Liver (tissue), 9 donors: Measurements from ENCODE around the gene SEMA6B. TPM values are rescaled to one million over a fixed set of nuclear protein-coding genes. Genes with fewer than 3 reads are reported as not detected.
A peak's percentile ranks its signal among the peaks of the same experiment; 100 is the strongest.

Experiments
- DNase-seq: peaks from one replicate; pipeline ENCODE4 v3.0.0-alpha.2; 2017; ENCODE audit warnings: low spot score
- H3K27ac ChIP-seq, 2 donors: one replicate each; pipeline ENCODE4 v1.7.0; 2013; ENCODE audit warnings: inconsistent platforms in 2 of 2, low read length in 2 of 2, control low read depth in 1 of 2, low read depth in 1 of 2, mild to moderate bottlenecking in 1 of 2
- H3K27me3 ChIP-seq, 4 donors: one replicate each; pipeline versions ENCODE4 v1.6.1 to v1.7.0; 2013; ENCODE audit warnings: low read length in 3 of 4, inconsistent platforms in 1 of 4, mild to moderate bottlenecking in 1 of 4, moderate library complexity in 1 of 4; ENCODE audit not compliant: control insufficient read depth in 4 of 4, insufficient read depth in 4 of 4
- H3K36me3 ChIP-seq, 4 donors: one replicate each; pipeline versions ENCODE4 v1.6.1 to v1.7.0; 2013; ENCODE audit warnings: low read length in 3 of 4, mild to moderate bottlenecking in 3 of 4, low read depth in 1 of 4, moderate library complexity in 1 of 4; ENCODE audit not compliant: control insufficient read depth in 4 of 4, insufficient read depth in 3 of 4
- H3K4me1 ChIP-seq, 4 donors: one replicate each; pipeline versions ENCODE4 v1.6.1 to v1.7.0; 2013; ENCODE audit warnings: low read length in 3 of 4, mild to moderate bottlenecking in 3 of 4, moderate library complexity in 1 of 4; ENCODE audit not compliant: control insufficient read depth in 4 of 4, insufficient read depth in 4 of 4
- H3K4me3 ChIP-seq, 3 donors: one replicate each; pipeline versions ENCODE4 v1.6.1 to v1.7.0; 2013; ENCODE audit warnings: low read length in 3 of 3, control low read depth in 1 of 3, low read depth in 1 of 3, mild to moderate bottlenecking in 1 of 3
- H3K9ac ChIP-seq, 2 donors: one replicate each; pipeline ENCODE4 v1.7.0; 2013; ENCODE audit warnings: low read length in 2 of 2, mild to moderate bottlenecking in 2 of 2, moderate library complexity in 2 of 2, control low read depth in 1 of 2, low read depth in 1 of 2
- H3K9me3 ChIP-seq, 4 donors: one replicate each; pipeline versions ENCODE4 v1.6.1 to v1.7.0; 2013; ENCODE audit warnings: low read length in 3 of 4; ENCODE audit not compliant: control insufficient read depth in 4 of 4
- ATF3 ChIP-seq: IDR thresholded peaks from 2 replicates; pipeline ENCODE4 v1.6.1; 2016; ENCODE audit warnings: antibody characterized with exemption
- CTCF ChIP-seq: fragments of 150-350 bp; IDR thresholded peaks from 2 replicates; pipeline ENCODE4 v1.5.1; 2017; ENCODE audit warnings: improper control_type of control experiment, low read depth, low read length; ENCODE audit not compliant: missing input control
- EGR1 ChIP-seq, 2 donors: IDR thresholded peaks; 2 replicates each; pipeline ENCODE4 v1.6.1; 2016 to 2018; ENCODE audit warnings: antibody characterized with exemption in 2 of 2, low read depth in 2 of 2
- FOXA1 ChIP-seq: IDR thresholded peaks from 2 replicates; pipeline ENCODE4 v1.6.1; 2016; ENCODE audit warnings: antibody characterized with exemption
- FOXA2 ChIP-seq: IDR thresholded peaks from 2 replicates; pipeline ENCODE4 v1.6.1; 2016; ENCODE audit warnings: antibody characterized with exemption
- GABPA ChIP-seq, 2 donors: IDR thresholded peaks in 1 of 2; conservative IDR thresholded peaks in 1 of 2; 2 replicates each; pipeline ENCODE4 v1.6.1; 2016; ENCODE audit warnings: antibody characterized with exemption in 2 of 2, mild to moderate bottlenecking in 1 of 2, moderate library complexity in 1 of 2
- HNF4A ChIP-seq, 2 donors: conservative IDR thresholded peaks; 2 replicates each; pipeline ENCODE4 v1.6.1; 2016; ENCODE audit warnings: antibody characterized with exemption in 2 of 2, mild to moderate bottlenecking in 2 of 2
- HNF4G ChIP-seq: IDR thresholded peaks from 2 replicates; pipeline ENCODE4 v1.6.1; 2016; ENCODE audit warnings: antibody characterized with exemption
- JUND ChIP-seq, 2 donors: IDR thresholded peaks; 2 replicates each; pipeline ENCODE4 v1.6.1; 2016; ENCODE audit warnings: antibody characterized with exemption in 2 of 2
- MAX ChIP-seq: IDR thresholded peaks from 2 replicates; pipeline ENCODE4 v1.6.1; 2016; ENCODE audit warnings: antibody characterized with exemption
- NR2F2 ChIP-seq: IDR thresholded peaks from 2 replicates; pipeline ENCODE4 v1.6.1; 2016; ENCODE audit warnings: antibody characterized with exemption
- RAD21 ChIP-seq, 2 donors: IDR thresholded peaks; 2 replicates each; pipeline ENCODE4 v1.6.1; 2016; ENCODE audit warnings: antibody characterized with exemption in 2 of 2, mild to moderate bottlenecking in 2 of 2
- REST ChIP-seq: IDR thresholded peaks from 2 replicates; pipeline ENCODE4 v1.6.1; 2016; ENCODE audit warnings: antibody characterized with exemption, mild to moderate bottlenecking
- RXRA ChIP-seq, 2 donors: IDR thresholded peaks; 2 replicates each; pipeline ENCODE4 v1.6.1; 2017 to 2018; ENCODE audit warnings: antibody characterized with exemption in 2 of 2, mild to moderate bottlenecking in 1 of 2
- SP1 ChIP-seq: IDR thresholded peaks from 2 replicates; pipeline ENCODE4 v1.6.1; 2018; ENCODE audit warnings: antibody characterized with exemption, mild to moderate bottlenecking
- TAF1 ChIP-seq: conservative IDR thresholded peaks from 2 replicates; pipeline ENCODE4 v1.6.1; 2016; ENCODE audit warnings: antibody characterized with exemption, mild to moderate bottlenecking
- YY1 ChIP-seq: IDR thresholded peaks from 2 replicates; pipeline ENCODE4 v1.6.1; 2016; ENCODE audit warnings: antibody characterized with exemption, mild to moderate bottlenecking
- ZBTB33 ChIP-seq: IDR thresholded peaks from 2 replicates; pipeline ENCODE4 v1.6.1; 2016; ENCODE audit warnings: antibody characterized with exemption
- WGBS: extraction: QIAGEN DNeasy Blood & Tissue Kit; methylation state at CpG from one replicate; pipeline ENCODE4 v1.1.7; 2013; 5-methylcytosine and 5-hydroxymethylcytosine counted together
- polyA plus RNA-seq, 2 donors: library from polyadenylated mRNA; stranded (reverse) in 1 of 2; unstranded in 1 of 2; fragments of 200-250 nt in 1 of 2; fragments of >200 nt in 1 of 2; fragmentation: Nextera tagmentation in 1 of 2; extraction: Ambion mirVana in 1 of 2; gene quantifications; one replicate each; pipeline versions ENCODE4 v1.2.1 to v1.2.3, GENCODE V29; 2013 to 2015
- total RNA-seq, 2 donors: library from RNA; depleted of rRNA; stranded (reverse); fragments of >200 nt; gene quantifications; one replicate each; pipeline ENCODE4 v1.2.3, GENCODE V29; 2014
- donor health status: healthy.
- donor health status: healthy.
- donor health status: healthy.
- donor health status: healthy.
- donor health status: healthy.

SEMA6B gene
- total and polyA plus RNA-seq, 4 donors, result 0.58 to 3.2 (median 2.9) TPM

- H3K27ac ChIP-seq, result peak overlapping the region; percentile 6 to 41
- peaks cover 18 to 71% (median 64%) of the 10 kb centered on the region in 4 donors for H3K4me1 ChIP-seq
- H3K4me3 ChIP-seq, result no peak overlapping the region
- H3K9me3 ChIP-seq, result no peaks in the 10 kb centered on the region
- TF ChIP-seq GABPA (IDR thresholded peaks at IDR 0.05 in 1 of 2, conservative IDR thresholded peaks at IDR 0.05 in 1 of 2), result no peak
- peak; percentile 71 for TF ChIP-seq MAX
- peak; percentile 65 for TF ChIP-seq NR2F2
- TF ChIP-seq REST, result no peak
- no peak for TF ChIP-seq ATF3
- no peak for TF ChIP-seq FOXA2
- no peak for TF ChIP-seq RAD21 (IDR thresholded peaks at IDR 0.05)
- TF ChIP-seq EGR1 (IDR thresholded peaks at IDR 0.05; ENCODE audit: low read depth in 2 of 2), result peak in 1 of 2 donors; percentile 45
- TF ChIP-seq TAF1, result no peak
- no peak for TF ChIP-seq YY1
- no peak for TF ChIP-seq HNF4G
- no peak for TF ChIP-seq CTCF
- TF ChIP-seq SP1, result peak; percentile 70
- no peak for TF ChIP-seq FOXA1
- peak; percentile 89 to 91 for TF ChIP-seq HNF4A (conservative IDR thresholded peaks at IDR 0.05)
- no peak for TF ChIP-seq ZBTB33
- TF ChIP-seq RXRA (IDR thresholded peaks at IDR 0.05), result peak; percentile 75 to 82
- peak in 1 of 2 donors; percentile 32 for TF ChIP-seq JUND (IDR thresholded peaks at IDR 0.05)
- no peak overlapping the region for H3K9ac ChIP-seq
- WGBS, result 62% methylated on average over 11 of the region's 11 CpGs
- H3K36me3 ChIP-seq, result peaks cover 0 to 14% (median 8%) of the 10 kb centered on the region in 4 donors
- no peaks in the 10 kb centered on the region for H3K27me3 ChIP-seq
- no peak for DNase-seq
These were observed 38.2 kb downstream of the SEMA6B start for GRCh38 chr19:4521170-4521887.
